Astrocyte of the hippocampus (primary cell): ENCODE measurements around the gene ABHD11.
"Not testable (repeated sequence)": the region's sequence is repeated elsewhere in the genome, so short reads cannot be mapped to it uniquely, and the experiment has no call there.

Experiments used
- DNase-seq: peaks from one replicate; pipeline ENCODE4 v3.0.0; 2011; ENCODE audit warnings: low read depth, low spot score

ABHD11 gene

GRCh38 chr7:73719806-73720169, 18.8 kb downstream of the ABHD11 start:
- DNase-seq = no peak

DNA sequence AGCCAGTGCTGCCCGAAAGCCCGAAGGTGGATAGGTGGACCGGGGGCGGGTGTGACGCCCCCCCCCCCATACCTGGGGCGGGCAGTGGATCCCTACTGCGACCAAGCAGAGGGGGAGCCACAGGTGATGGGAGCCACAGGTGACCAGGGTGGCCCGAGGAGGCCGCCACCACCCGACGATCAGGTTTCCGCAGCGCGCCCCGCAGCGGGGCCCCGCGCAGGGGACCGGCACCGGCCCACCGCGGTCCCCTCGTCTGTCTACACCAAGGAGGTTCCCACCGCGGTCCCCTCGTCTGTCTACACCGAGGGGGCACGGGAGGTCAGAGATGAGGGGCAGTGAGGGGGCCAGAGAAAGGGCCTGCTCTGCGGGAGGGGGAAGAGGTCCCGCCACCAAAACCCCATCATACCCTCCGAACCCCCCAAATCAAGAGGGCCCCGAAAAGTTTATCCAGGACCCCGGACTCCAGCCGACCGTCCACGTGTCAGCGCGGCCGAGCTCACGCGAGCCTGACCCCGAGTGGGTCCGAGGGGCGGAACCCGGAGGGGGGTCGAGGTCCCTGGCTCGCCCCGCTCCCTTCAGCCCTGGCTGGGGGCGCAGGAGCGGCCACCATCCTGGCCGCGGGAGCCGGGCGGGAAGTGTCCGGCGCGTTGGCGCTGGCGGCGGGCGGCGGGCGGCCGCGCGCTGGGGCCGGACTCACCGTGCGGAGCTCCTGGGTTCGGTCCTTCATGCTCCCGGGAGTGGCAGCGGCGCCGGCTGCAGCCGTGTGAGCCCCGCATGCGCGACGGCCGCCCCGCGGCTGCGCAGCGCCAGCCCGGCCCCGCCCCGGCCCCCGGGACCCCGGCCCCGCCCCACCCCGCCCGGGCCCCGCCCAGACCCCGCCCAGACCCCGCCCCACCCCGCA, 19.4 kb downstream of the ABHD11 start, which contains the start of gene STX1A:
Gene STX1A (minus strand): TSS at position 765 of the 901 bp plus-strand sequence. CDS start 38 bp downstream, at position 727.
- peak; percentile 94 for DNase-seq

- DNase-seq = no peak
Observed at GRCh38 chr7:73718438-73718881, 20.1 kb downstream of the ABHD11 start.

DNA sequence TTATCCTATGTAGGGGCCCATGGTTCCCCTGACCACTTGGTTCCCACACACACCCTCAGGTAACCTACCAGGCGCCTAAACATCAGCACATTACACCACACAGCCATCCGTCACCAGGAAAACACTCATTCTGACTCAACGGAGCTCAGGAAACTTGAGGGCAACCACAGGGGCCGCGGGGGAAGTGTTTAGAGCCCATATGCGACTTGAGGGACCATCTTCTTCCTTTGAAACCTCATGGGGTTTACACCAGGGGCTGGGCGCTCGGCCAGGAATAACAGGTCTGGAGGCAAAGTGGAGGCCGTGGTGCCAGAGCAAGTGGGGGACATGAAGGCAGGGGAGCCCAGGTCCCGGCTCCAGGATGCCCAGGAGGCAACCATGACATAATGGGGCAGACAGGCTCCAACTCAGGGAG, 20.6 kb downstream of the ABHD11 start:
- DNase-seq = peak; percentile 89

GRCh38 chr7:73717025-73717807, 21.4 kb downstream of the ABHD11 start:
- peak; percentile 47 for DNase-seq

DNA sequence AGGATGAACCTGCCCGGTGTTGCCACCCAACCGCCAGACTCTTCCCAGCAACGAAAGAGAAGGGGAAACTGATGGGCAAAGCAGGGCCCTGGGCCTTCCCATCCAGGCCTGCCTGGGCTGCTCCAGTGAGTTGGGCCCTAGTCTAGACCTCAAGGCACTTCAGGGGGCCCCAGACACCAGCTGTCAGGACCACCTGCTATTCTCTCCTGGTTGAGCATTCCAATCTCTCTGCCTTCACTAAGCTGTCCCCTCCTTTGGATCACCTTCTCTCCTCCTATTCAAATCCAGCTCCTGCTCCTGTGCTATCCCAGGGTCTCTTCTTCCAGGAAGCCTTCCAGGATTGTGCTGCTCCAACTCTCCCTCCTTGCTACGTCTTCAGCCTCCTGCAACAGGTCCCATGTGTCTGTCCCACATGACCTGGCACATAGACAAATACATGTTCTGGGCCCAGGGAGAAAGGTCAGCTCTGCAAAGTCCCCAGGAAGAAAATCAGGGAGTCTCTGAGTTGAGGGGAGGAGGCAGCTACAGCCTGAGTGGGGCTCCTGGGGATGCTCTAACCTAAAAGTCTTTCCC, 22.2 kb downstream of the ABHD11 start:
- no peak for DNase-seq

- DNase-seq = peak; percentile 82
Observed at GRCh38 chr7:73715648-73716317, 22.8 kb downstream of the ABHD11 start.

GRCh38 chr7:73713319-73713718, 25.3 kb downstream of the ABHD11 start:
- not testable (repeated sequence) for DNase-seq

GRCh38 chr7:73712773-73713172, 25.8 kb downstream of the ABHD11 start:
- no peak for DNase-seq

DNA sequence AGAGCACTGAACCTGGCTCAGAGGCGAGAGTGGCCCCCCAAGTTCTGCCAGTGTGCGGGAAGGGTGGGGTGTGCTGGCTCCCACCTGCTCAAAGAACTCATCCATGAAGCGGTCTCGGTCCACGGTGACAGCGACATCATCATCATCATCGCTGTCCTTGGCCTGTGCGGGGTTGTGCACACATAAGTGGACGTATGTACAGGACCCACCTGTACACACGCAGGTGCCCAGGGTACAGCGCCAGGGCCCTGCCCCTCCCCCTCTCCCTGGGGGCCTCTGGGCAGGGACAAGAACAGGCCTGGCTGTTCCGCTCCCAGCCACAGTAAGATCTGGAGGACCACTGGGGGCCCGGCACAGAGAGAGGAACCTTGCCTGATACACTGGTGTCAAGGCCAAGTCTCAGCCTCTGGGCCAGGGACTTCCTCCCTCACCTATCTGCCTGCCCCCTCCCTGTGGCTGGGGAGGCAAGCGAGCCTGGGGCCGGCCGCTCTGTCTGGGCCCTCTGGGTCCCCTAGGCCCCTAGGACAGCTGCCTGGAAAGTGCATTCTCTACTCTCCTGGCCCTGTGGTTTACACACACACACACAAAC, 29.5 kb downstream of the ABHD11 start:
- no peak for DNase-seq

DNA sequence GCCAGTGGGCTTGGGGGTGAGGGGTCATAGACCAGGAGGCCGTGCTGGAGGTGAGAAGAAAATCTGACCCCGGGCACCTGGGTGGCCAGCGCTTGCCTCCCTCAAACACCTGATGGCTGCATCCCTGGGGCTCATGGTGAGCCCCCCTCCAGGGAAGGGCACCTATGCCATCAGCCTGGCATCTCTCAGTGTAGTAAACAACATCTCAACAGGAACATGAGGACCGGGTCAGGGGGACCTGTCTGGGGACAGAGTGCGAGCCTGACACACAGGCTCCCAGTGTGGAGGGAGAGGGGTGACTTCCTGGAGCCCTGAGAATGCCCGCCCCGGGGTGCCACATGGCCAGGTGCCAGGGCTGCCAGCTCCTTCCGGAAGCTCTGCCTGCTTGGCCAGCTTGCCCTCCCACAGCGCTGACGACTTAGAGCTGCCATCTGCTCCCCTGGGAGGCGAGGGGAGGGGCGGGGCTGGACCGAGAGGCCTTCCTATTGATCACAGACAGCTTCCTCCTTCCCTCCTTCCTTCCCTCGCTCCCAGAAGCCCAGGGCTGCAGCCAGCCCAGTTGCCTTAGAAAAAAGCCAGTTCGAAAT, 31.5 kb downstream of the ABHD11 start:
- DNase-seq = peak; percentile 70

DNA sequence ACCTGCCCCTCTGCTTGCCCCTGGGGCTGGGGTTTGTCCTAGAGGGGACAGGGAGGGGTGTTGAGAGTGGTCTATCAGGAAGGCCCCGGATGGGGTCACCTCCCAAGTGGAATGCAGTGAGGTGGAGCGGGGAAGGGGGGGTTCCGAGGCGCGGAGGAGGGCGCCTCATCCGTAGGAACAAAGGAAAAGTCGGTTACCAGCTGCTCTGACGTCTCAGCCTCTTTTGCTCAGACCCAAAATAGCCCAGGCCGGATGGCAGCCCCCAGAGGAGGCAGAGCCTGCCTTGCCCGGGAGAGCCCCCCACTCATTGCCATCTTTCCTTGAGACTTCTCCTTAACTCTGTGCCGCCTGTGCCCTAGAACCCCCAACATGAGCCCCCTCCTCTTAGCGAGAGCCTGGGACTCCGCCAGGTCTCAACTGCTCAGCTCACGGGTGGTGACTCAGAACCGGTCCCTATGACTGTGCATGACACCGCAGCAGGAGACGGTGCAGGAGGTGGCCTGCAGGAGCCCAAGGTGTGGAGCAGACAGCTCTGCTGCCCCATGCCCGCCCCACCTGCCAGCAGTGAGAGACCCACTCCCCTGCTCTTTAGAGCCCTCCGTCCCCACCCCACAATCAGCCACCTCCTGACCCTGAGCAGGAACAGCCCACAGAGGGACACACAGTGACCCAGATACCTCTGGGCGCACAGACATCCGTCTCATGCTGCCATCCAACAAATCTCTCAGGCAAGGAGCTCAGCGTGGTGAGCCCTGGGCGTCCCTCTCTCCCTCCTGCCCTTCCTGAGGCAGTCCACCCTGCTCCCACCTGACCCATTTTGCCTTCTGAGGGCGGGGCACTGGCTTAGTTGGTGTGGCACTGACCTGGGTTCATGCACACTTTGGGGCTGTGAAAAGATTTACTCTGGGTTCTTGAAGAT, 32.2 kb downstream of the ABHD11 start:
- DNase-seq = peak; percentile 85

DNA sequence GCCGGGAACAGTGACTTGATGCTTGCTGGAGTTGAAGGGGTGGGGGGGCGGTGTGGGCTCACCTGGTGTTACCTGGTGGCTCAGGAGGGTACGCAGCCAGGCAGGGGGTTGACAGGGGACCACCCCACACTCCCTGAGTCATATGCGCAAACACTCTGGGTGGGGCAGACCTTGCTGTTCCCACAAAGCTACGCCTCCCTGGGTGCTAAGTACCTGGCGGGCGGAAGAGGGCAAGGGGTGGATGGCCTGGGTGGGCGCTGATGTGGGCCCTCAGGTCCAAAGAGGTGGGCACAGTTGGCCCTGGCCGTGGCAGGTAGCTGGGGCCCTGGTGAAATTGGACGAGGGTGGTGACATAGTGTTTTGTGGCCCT, 33.1 kb downstream of the ABHD11 start:
- no peak for DNase-seq

- peak; percentile 82 for DNase-seq
Observed at GRCh38 chr7:73704640-73705550, 33.7 kb downstream of the ABHD11 start.

GRCh38 chr7:73703757-73704639, 34.6 kb downstream of the ABHD11 start:
- DNase-seq = peak; percentile 75

GRCh38 chr7:73703225-73703624, 35.4 kb downstream of the ABHD11 start:
- no peak for DNase-seq

DNA sequence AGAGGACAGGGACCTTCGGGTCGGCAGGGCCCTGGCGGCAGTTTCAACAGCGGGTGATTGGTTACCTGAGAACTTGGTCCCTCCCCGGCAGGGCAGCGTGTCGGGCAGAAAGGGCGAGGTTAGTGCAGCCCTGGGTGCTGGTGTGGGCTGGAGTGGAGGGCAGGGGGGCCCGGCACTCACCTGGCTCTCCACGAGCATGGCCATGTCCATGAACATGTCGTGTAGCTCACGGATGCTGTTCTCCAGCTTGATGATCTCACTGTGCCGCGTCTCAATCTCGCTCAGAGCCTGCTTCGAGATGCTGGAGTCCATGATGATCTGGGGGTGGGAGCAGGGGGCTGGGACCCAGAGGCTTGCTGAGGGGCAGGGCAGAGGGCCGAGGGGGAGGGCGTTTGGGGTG, 35.9 kb downstream of the ABHD11 start:
- DNase-seq = no peak

GRCh38 chr7:73702226-73702625, 36.4 kb downstream of the ABHD11 start:
- DNase-seq = no peak
